Measurements from ENCODE around the gene TCF20. TPM values are rescaled to one million over a fixed set of nuclear protein-coding genes. Genes with fewer than 3 reads are reported as not detected.
A peak's percentile ranks its signal among the peaks of the same experiment; 100 is the strongest.

TCF20 gene
- total RNA-seq, 2 experiments from 2014 or later = 61.6 to 64.1 TPM

DNA sequence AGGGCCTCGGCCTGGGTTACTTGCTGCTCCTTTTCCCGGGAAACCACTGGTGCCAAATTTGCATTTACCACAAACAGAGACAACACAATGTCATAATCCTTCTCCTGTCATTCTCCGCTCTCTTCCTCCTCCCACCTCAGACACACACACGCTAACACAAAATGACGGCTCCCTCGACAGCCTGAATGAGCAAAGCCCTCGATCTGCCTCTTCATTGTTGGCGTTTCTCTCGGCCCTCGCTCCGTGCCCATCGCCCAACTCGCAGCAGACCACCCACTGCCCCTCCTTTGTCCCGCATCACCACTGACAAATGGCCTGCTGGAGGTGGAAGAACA is 12.5 kb upstream of the TCF20 start:
- no peak for ATAC-seq (ENCODE audit: poor library complexity)
- CTCF ChIA-PET = no interaction called here

GRCh38 chr22:42282252-42282942 is 11.9 kb upstream of the TCF20 start:
- Histone ChIP-seq H3K36me3 (ENCODE audit: insufficient read depth, low read length) (no peaks in the 10 kb centered on the region), H3K27me3 (ENCODE audit: control insufficient read depth in 1 of 2, insufficient read depth in 2 of 2, low read length in 2 of 2) (no peaks in the 10 kb centered on the region), H3K27ac (ENCODE audit: low read depth in 1 of 2, low read length in 2 of 2) (no peak overlapping the region), H3K9me3 (ENCODE audit: control insufficient read depth in 1 of 2, insufficient read depth in 1 of 2, low read length in 2 of 2) (no peaks in the 10 kb centered on the region), H3K4me1 (ENCODE audit: insufficient read depth, low read length) (peaks cover 46% of the 10 kb centered on the region), H3K4me3 (ENCODE audit: low read length) (no peak overlapping the region)
- DNase-seq = no peak
- intact Hi-C loops (cut with DNase I, micrococcal nuclease) = no loop called here
- Mint-ChIP-seq H3K9me3 (no peaks in the 10 kb centered on the region), H3K36me3 (ENCODE audit: low read depth) (no peaks in the 10 kb centered on the region), H3K4me1 (ENCODE audit: low read depth) (peaks cover 36% of the 10 kb centered on the region), H3K27ac (peak overlapping the region; percentile 53), H3K4me3 (peak overlapping the region; percentile 76), H3K27me3 (no peaks in the 10 kb centered on the region)
- ChIA-PET POLR2A (interaction anchor here (0.9 kb wide), 1 partner anchor 30 kb away, joined by 3 read pairs; no protein-coding TSS in a partner anchor), CTCF (interaction anchor here (1.7 kb wide), 1 partner anchor 192 kb away, joined by 4 read pairs; the partner anchor contains the start of gene NDUFA6)
- ATAC-seq (ENCODE audit: poor library complexity) = no peak
- TF ChIP-seq, protein P1, sequence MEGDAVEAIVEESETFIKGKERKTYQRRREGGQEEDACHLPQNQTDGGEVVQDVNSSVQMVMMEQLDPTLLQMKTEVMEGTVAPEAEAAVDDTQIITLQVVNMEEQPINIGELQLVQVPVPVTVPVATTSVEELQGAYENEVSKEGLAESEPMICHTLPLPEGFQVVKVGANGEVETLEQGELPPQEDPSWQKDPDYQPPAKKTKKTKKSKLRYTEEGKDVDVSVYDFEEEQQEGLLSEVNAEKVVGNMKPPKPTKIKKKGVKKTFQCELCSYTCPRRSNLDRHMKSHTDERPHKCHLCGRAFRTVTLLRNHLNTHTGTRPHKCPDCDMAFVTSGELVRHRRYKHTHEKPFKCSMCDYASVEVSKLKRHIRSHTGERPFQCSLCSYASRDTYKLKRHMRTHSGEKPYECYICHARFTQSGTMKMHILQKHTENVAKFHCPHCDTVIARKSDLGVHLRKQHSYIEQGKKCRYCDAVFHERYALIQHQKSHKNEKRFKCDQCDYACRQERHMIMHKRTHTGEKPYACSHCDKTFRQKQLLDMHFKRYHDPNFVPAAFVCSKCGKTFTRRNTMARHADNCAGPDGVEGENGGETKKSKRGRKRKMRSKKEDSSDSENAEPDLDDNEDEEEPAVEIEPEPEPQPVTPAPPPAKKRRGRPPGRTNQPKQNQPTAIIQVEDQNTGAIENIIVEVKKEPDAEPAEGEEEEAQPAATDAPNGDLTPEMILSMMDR (IDR thresholded peaks at IDR 0.05) = no peak

More for the DNA sequence above, 12.5 kb upstream of the TCF20 start:
- TF ChIP-seq, protein P1 (IDR thresholded peaks at IDR 0.05) = no peak
- DNase-seq = no peak
- Mint-ChIP-seq H3K36me3 (ENCODE audit: low read depth) (no peaks in the 10 kb centered on the region), H3K4me3 (peak overlapping the region; percentile 76), H3K9me3 (no peaks in the 10 kb centered on the region), H3K4me1 (ENCODE audit: low read depth) (peaks cover 39% of the 10 kb centered on the region), H3K27ac (peak overlapping the region; percentile 53), H3K27me3 (no peaks in the 10 kb centered on the region)
- Histone ChIP-seq H3K4me1 (ENCODE audit: insufficient read depth, low read length) (peaks cover 47% of the 10 kb centered on the region), H3K9me3 (ENCODE audit: control insufficient read depth in 1 of 2, insufficient read depth in 1 of 2, low read length in 2 of 2) (no peaks in the 10 kb centered on the region), H3K27me3 (ENCODE audit: control insufficient read depth in 1 of 2, insufficient read depth in 2 of 2, low read length in 2 of 2) (no peaks in the 10 kb centered on the region), H3K36me3 (ENCODE audit: insufficient read depth, low read length) (no peaks in the 10 kb centered on the region), H3K4me3 (ENCODE audit: low read length) (no peak overlapping the region), H3K27ac (ENCODE audit: low read depth in 1 of 2, low read length in 2 of 2) (no peak overlapping the region)
- intact Hi-C loops (cut with DNase I, micrococcal nuclease) = no loop called here
- POLR2A ChIA-PET = no interaction called here

- H3K4me1 Mint-ChIP-seq (ENCODE audit: low read depth) = peaks cover 30% of the 10 kb centered on the region
- ChIA-PET POLR2A (interaction anchor here (0.9 kb wide), 1 partner anchor 31 kb away, joined by 3 read pairs; no protein-coding TSS in a partner anchor), CTCF (interaction anchor here (1.7 kb wide), 1 partner anchor 191 kb away, joined by 4 read pairs; the partner anchor contains the start of gene NDUFA6)
- no peaks in the 10 kb centered on the region for H3K36me3 Mint-ChIP-seq (ENCODE audit: low read depth)
- Histone ChIP-seq H3K9me3 (ENCODE audit: control insufficient read depth in 1 of 2, insufficient read depth in 1 of 2, low read length in 2 of 2) (no peaks in the 10 kb centered on the region), H3K27me3 (ENCODE audit: control insufficient read depth in 1 of 2, insufficient read depth in 2 of 2, low read length in 2 of 2) (no peaks in the 10 kb centered on the region), H3K27ac (ENCODE audit: low read depth in 1 of 2, low read length in 2 of 2) (no peak overlapping the region), H3K4me1 (ENCODE audit: insufficient read depth, low read length) (peaks cover 40% of the 10 kb centered on the region), H3K4me3 (ENCODE audit: low read length) (no peak overlapping the region), H3K36me3 (ENCODE audit: insufficient read depth, low read length) (no peaks in the 10 kb centered on the region)
- H3K4me3 Mint-ChIP-seq = peak overlapping the region; percentile 54
- H3K27me3 Mint-ChIP-seq = no peaks in the 10 kb centered on the region
- intact Hi-C loops (cut with DNase I, micrococcal nuclease) = no loop called here
- no peak overlapping the region for H3K27ac Mint-ChIP-seq
- TF ChIP-seq, protein P1 (IDR thresholded peaks at IDR 0.05) = no peak
- DNase-seq = no peak
- H3K9me3 Mint-ChIP-seq = no peaks in the 10 kb centered on the region
- no peak for ATAC-seq (ENCODE audit: poor library complexity)
Observed at GRCh38 chr22:42281706-42282251, 11.3 kb upstream of the TCF20 start.
